Hepatocyte (in vitro differentiated cells): ENCODE measurements around the gene WDR26. TPM values are rescaled to one million over a fixed set of nuclear protein-coding genes. Genes with fewer than 3 reads are reported as not detected.
"Not testable (repeated sequence)": the region's sequence is repeated elsewhere in the genome, so short reads cannot be mapped to it uniquely, and the experiment has no call there.

ENCODE experiments used
- DNase-seq: peaks from one replicate; pipeline ENCODE4 v3.0.0-alpha.2; 2016; ENCODE audit warnings: low spot score
- H2AFZ ChIP-seq: fragments of 200-600 bp; sonication (generic); 2 replicates; pipeline ENCODE4 v1.6.0; 2016; ENCODE audit warnings: antibody characterized with exemption, mild to moderate bottlenecking
- H3K27ac ChIP-seq: fragments of 200-600 bp; sonication (generic); 2 replicates; pipeline ENCODE4 v1.5.1; 2016; ENCODE audit warnings: mild to moderate bottlenecking
- H3K27me3 ChIP-seq: fragments of 200-600 bp; sonication (generic); 2 replicates; pipeline ENCODE4 v1.6.1; 2016
- H3K36me3 ChIP-seq: fragments of 200-600 bp; sonication (generic); replicated peaks from 2 replicates; pipeline ENCODE4 v1.5.1; 2016; ENCODE audit warnings: low read depth; ENCODE audit not compliant: insufficient read depth
- H3K4me1 ChIP-seq: fragments of 200-600 bp; sonication (generic); 2 replicates; pipeline ENCODE4 v1.5.1; 2016; ENCODE audit warnings: mild to moderate bottlenecking, moderate library complexity; ENCODE audit not compliant: insufficient read depth
- H3K4me2 ChIP-seq: fragments of 200-600 bp; sonication (generic); 2 replicates; pipeline ENCODE4 v1.6.0; 2016
- H3K4me3 ChIP-seq: fragments of 200-600 bp; sonication (generic); 2 replicates; pipeline ENCODE4 v1.5.1; 2016; ENCODE audit warnings: mild to moderate bottlenecking
- H3K79me2 ChIP-seq: fragments of 200-600 bp; sonication (generic); 2 replicates; pipeline ENCODE4 v1.6.0; 2017; ENCODE audit warnings: mild to moderate bottlenecking
- H3K9me2 ChIP-seq: fragments of 200-600 bp; sonication (generic); replicated peaks from 2 replicates; pipeline ENCODE4 v1.6.0; 2017; ENCODE audit warnings: mild to moderate bottlenecking; ENCODE audit not compliant: insufficient read depth
- H3K9me3 ChIP-seq: fragments of 200-600 bp; sonication (generic); 2 replicates; pipeline ENCODE4 v1.5.1; 2016; ENCODE audit warnings: low read depth, mild to moderate bottlenecking
- H4K20me1 ChIP-seq: fragments of 200-600 bp; sonication (generic); 2 replicates; pipeline ENCODE4 v1.6.0; 2016; ENCODE audit warnings: mild to moderate bottlenecking; ENCODE audit not compliant: insufficient read depth, poor library complexity, severe bottlenecking
- CTCF ChIP-seq: fragments of 200-600 bp; sonication (generic); IDR thresholded peaks from 2 replicates; pipeline ENCODE4 v1.5.1; 2016; ENCODE audit warnings: antibody characterized with exemption, mild to moderate bottlenecking; ENCODE audit not compliant: poor library complexity
- EZH2 ChIP-seq: fragments of 200-600 bp; sonication (generic); IDR thresholded peaks from 2 replicates; pipeline ENCODE4 v1.6.1; 2016; ENCODE audit warnings: antibody characterized with exemption, mild to moderate bottlenecking, borderline replicate concordance
- EZH2phosphoT487 ChIP-seq: fragments of 200-600 bp; sonication (generic); IDR thresholded peaks from one replicate; pipeline ENCODE4 v1.6.1; 2018; ENCODE audit warnings: antibody characterized with exemption, mild to moderate bottlenecking, low read depth, moderate library complexity; ENCODE audit not compliant: unreplicated experiment, severe bottlenecking
- whole genome bisulfite sequencing: methylation state at CpG from one replicate; pipeline ENCODE4 v1.1.6; 2016; ENCODE audit warnings: low lambda C conversion rate; ENCODE audit errors: missing lambda C conversion rate; 5-methylcytosine and 5-hydroxymethylcytosine counted together
- polyA plus RNA-seq: library from polyadenylated mRNA; unstranded; fragments of >200 nt; fragmentation: Nextera tagmentation; extraction: Ambion mirVana; gene quantifications from 2 replicates; pipeline ENCODE4 v1.2.1, GENCODE V29; 2016
- total RNA-seq: library from RNA; depleted of rRNA; stranded (reverse); fragments of >200 nt; gene quantifications from 2 replicates; pipeline ENCODE4 v1.2.3, GENCODE V29; 2014

Gene WDR26
- total and polyA plus RNA-seq, 2 experiments from 2014 or later = 9.4 to 72.1 TPM

GRCh38 chr1:224430511-224431113 lies 4.0 kb downstream of the WDR26 start:
- Histone ChIP-seq H3K27me3 (no peaks in the 10 kb centered on the region), H3K4me1 (peaks cover 13% of the 10 kb centered on the region), H3K9me3 (no peaks in the 10 kb centered on the region), H3K27ac (peak overlapping the region; percentile 36), H2AFZ (no peak overlapping the region), H3K9me2 (no peaks in the 10 kb centered on the region), H3K4me3 (no peak overlapping the region), H4K20me1 (peaks cover 35% of the 10 kb centered on the region), H3K36me3 (no peaks in the 10 kb centered on the region), H3K4me2 (peak overlapping the region; percentile 89), H3K79me2 (peaks cover 92% of the 10 kb centered on the region)
- TF ChIP-seq CTCF = no peak
- no peak for TF ChIP-seq EZH2
- TF ChIP-seq EZH2phosphoT487 = no peak
- DNase-seq = peak; percentile 49
- WGBS = 57% methylated on average over 2 of the region's 2 CpGs

- H2AFZ ChIP-seq = no peak overlapping the region
- H3K4me1 ChIP-seq = peaks cover 8% of the 10 kb centered on the region
- 76% methylated on average over 3 of the region's 3 CpGs for WGBS
- no peak overlapping the region for H3K27ac ChIP-seq
- no peaks in the 10 kb centered on the region for H3K9me3 ChIP-seq
- no peak overlapping the region for H3K4me3 ChIP-seq
- H3K79me2 ChIP-seq = peaks cover 92% of the 10 kb centered on the region
- DNase-seq = no peak
- TF ChIP-seq EZH2phosphoT487 (no peak), EZH2 (no peak), CTCF (no peak)
- H3K36me3 ChIP-seq = no peaks in the 10 kb centered on the region
- H4K20me1 ChIP-seq = peaks cover 41% of the 10 kb centered on the region
- H3K9me2 ChIP-seq = no peaks in the 10 kb centered on the region
- H3K4me2 ChIP-seq = peak overlapping the region; percentile 6
- no peaks in the 10 kb centered on the region for H3K27me3 ChIP-seq
Measured at GRCh38 chr1:224429616-224430326, 4.8 kb downstream of the WDR26 start.

GRCh38 chr1:224428713-224429112 lies 5.9 kb downstream of the WDR26 start:
- not testable (repeated sequence) for H3K36me3 ChIP-seq, H2AFZ ChIP-seq, H3K9me3 ChIP-seq, H3K4me3 ChIP-seq, H3K27ac ChIP-seq, H3K4me1 ChIP-seq, DNase-seq, H3K4me2 ChIP-seq, H3K9me2 ChIP-seq, H3K27me3 ChIP-seq
- Histone ChIP-seq H3K79me2 (peaks cover 96% of the 10 kb centered on the region), H4K20me1 (peaks cover 38% of the 10 kb centered on the region)
- WGBS = 91% methylated on average over 7 of the region's 7 CpGs

GRCh38 chr1:224427346-224427745 lies 7.3 kb downstream of the WDR26 start:
- no peak overlapping the region for H3K27ac ChIP-seq

GRCh38 chr1:224426869-224427268 lies 7.7 kb downstream of the WDR26 start:
- H3K9me3 ChIP-seq, DNase-seq, H3K4me3 ChIP-seq, H3K27ac ChIP-seq, H3K4me2 ChIP-seq, H3K9me2 ChIP-seq, H3K4me1 ChIP-seq, H3K36me3 ChIP-seq, H2AFZ ChIP-seq, H3K27me3 ChIP-seq: not testable (repeated sequence)
- H4K20me1 ChIP-seq = peaks cover 19% of the 10 kb centered on the region
- H3K79me2 ChIP-seq = peaks cover 83% of the 10 kb centered on the region
- 98% methylated on average over 8 of the region's 8 CpGs for WGBS

More at GRCh38 chr1:224427346-224427745, 7.3 kb downstream of the WDR26 start:
- peaks cover 8% of the 10 kb centered on the region for H3K4me1 ChIP-seq
- no peaks in the 10 kb centered on the region for H3K27me3 ChIP-seq
- H3K9me3 ChIP-seq = no peaks in the 10 kb centered on the region
- 96% methylated on average over 1 of the region's 1 CpG for WGBS
- no peak overlapping the region for H3K4me2 ChIP-seq
- peaks cover 24% of the 10 kb centered on the region for H4K20me1 ChIP-seq
- TF ChIP-seq CTCF (no peak), EZH2phosphoT487 (no peak), EZH2 (no peak)
- no peak for DNase-seq
- H2AFZ ChIP-seq = no peak overlapping the region
- no peaks in the 10 kb centered on the region for H3K9me2 ChIP-seq
- no peaks in the 10 kb centered on the region for H3K36me3 ChIP-seq
- peaks cover 88% of the 10 kb centered on the region for H3K79me2 ChIP-seq
- no peak overlapping the region for H3K4me3 ChIP-seq
